Stimulated activated CD4-positive, alpha-beta T cell treated with anti-CD3 and anti-CD28 coated beads, Interleukin-4, amount 100 ng/mL, for 1 hour (primary cell): Measurements from ENCODE around the gene ITFG2.
A peak's percentile ranks its signal among the peaks of the same experiment; 100 is the strongest.

Source experiments
- DNase-seq: peaks from one replicate; pipeline ENCODE4 v3.0.0-alpha.2; 2020

Gene ITFG2

DNA sequence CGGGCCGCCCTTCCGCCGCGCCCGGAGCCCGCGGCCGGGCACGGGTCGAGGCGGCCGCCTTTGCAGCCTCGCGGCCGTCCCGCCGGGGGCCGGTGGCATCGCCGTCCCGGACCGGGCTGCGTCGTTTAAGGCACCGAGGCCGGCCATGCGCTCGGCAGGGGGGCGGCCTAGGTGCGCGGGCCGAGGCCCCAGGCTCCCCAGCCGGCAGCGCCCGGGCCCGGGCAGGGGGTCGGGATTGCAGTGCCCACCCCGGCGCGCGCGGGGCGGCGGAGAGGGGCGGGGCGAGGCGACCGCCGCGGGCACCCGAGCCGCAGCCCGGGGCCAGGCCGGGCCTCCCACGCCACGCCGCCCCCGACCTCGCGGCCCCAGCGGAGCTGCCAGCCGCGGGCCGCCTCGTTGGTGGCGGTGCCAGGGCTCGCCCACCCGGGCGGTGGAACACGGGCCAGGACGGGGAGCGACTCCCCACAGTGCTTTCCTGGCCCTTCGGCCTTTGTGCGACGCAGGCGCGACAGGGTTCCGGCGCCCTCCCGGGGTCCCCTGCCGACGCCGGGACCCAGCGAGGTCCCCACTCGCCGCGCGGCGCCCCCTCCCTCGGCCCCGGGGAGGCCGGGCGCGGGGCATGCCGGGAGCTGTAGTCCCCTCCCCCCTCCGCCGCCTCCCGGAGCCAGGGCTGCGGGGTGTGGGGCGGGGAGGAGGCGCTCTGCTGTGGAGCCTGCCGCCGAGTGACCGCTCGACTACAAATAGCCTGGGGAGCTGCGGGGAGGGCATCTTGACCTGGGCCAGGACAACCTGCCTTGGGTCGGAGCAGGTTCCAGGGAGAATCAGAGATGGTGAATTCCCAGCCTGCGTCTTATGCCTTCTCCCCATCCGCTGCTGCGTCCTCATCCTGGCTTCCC lies 16.9 kb upstream of the ITFG2 start:
- DNase-seq: peak; percentile 79

DNA sequence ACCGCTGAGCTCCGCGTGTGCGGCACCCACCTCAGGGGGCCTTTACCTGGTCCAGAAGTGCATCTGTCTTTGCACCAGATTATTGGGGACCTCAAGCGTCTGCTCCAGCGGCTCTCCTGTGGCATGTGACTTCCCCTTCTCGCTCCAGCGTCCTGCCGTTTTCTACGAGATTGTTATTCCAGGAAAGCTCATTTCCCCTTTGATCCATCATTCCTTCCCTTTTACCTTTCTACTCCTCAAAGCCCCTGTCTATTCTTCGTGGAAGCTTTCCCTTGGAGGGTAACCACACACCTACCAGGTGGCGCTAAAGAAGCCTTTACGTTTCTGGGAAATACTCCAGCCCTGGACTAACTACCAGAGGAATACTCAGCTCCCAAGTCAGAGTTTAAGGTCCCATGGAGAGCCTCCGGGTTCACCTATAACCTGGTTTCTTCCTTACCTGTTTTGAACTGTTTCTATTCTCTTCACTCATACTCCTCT lies 16.2 kb upstream of the ITFG2 start:
- no peak for DNase-seq

- no peak for DNase-seq
Observed at GRCh38 chr12:2797721-2798418, 14.6 kb upstream of the ITFG2 start.

- DNase-seq: no peak
Observed at GRCh38 chr12:2800046-2800570, 12.4 kb upstream of the ITFG2 start.

GRCh38 chr12:2801044-2801783 lies 11.3 kb upstream of the ITFG2 start:
- no peak for DNase-seq

DNA sequence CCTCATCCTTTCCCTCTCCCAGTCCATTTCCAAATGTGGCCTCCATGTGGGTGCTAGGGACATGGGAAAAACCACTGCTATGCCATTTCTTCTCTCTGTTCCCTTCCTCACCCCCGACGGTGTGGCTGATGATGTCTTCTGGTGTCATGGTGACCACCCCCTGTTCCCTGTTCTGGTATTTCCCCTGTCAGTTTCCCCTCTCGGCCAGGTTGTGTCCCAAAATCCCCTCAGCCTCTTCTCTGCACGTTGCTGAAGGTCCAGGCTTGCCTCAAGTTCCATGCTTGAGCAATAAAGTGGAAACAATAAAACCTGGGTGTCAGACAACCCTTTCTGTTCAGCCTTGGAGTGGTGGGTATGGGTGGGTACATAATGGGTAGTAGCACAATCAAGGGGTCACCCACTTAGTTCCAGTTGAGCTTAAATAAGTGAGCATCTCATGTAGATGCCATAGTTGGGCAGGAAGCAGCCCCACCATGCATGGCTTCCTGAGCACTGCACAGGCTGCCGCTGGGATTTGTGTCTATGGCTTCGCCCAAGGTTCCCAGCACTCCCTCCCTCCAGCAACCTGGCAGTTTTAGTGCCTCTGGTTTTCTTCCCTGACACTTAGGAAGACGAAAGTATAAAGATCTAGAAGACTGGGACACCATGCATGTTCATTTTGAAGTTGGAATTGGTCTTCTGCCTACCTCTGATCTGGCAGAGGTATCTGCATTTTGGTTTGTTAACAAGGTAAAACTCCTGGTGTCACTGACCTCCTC lies 8.7 kb upstream of the ITFG2 start:
- DNase-seq: no peak

GRCh38 chr12:2804393-2805142 lies 7.9 kb upstream of the ITFG2 start:
- DNase-seq: no peak

- no peak for DNase-seq
Observed at GRCh38 chr12:2805143-2805520, 7.3 kb upstream of the ITFG2 start.

DNA sequence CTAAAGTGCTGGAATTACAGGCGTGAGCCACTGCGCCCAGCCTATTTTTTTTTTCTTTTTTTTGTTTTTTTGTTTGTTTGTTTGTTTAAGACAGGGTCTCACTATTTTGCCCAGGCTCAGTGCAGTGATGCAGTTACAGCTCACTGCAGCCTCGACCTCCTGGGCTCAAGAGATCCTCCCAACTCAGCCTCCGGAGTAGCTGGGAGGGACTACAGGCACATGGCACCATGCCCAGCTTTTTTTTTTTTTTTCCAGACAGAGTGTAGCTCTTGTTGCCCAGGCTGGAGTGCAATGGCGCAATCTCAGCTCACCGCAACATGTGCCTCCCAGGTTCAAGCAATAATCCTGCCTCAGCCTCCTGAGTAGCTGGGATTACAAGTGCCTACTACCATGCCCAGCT lies 5.8 kb upstream of the ITFG2 start:
- DNase-seq: no peak

GRCh38 chr12:2811801-2812200 lies 667 bp upstream of the ITFG2 start:
- DNase-seq: no peak

GRCh38 chr12:2813214-2814185 lies 1.0 kb downstream of the ITFG2 start:
- DNase-seq: peak; percentile 41

DNA sequence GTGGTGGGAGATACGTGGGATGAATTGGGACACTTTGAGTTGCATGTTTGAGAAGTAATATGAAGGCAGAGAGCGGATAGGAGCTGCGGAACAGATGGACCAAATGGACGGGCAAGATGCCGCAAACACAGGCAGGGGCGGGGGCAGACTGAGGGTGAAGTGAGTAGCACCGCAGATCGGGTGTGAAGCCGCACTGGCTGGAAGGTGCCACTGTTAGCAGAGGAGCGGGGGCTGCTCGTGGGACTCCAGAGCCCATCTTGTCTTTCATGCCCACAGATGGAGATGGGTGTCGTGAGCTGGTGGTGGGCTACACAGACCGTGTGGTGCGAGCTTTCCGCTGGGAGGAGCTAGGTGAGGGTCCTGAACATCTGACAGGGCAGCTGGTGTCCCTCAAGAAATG lies 7.3 kb downstream of the ITFG2 start:
- DNase-seq: no peak

GRCh38 chr12:2820432-2820831 lies 8.0 kb downstream of the ITFG2 start:
- DNase-seq: no peak

- no peak for DNase-seq
Observed at GRCh38 chr12:2823483-2823882, 11.0 kb downstream of the ITFG2 start.

DNA sequence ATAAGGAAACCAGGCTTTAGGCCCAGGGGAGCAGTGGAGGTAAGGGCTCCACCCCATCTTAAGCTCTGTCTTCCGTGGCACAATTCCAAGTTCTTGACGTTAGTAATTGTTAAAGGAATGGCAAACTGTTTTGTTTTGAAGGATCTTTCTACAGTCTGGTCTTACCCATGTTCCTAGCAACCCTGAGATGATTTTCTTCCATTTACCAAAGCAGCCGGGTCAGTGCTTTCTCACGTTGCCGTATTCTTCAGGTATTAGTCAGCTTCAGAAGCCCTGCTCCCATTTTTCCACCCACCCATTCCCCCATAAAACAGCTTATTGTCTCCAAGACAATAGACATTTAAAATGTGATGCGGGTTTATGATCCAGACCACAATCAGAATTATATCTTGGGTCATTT lies 12.1 kb downstream of the ITFG2 start:
- DNase-seq: no peak

GRCh38 chr12:2825132-2825531 lies 12.7 kb downstream of the ITFG2 start:
- DNase-seq: no peak

DNA sequence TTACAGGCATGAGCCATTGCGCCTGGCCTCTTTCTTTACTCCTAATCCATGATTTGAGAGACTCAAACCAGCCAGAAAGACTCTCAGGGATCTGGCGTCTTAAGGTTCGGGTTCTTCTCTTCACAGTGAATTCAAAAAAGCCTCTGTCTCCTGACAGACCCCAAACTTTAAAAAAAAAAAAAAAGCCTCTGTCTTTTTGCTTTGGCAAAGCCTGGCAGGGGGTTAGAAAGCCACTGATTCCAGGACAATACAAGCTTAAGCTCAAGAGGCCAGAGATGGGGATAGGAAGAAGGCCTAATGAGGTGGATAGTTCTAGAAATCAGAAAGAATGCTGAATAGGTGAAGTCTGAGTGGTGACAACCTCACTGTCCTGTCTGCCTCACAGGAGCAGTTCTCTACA lies 13.6 kb downstream of the ITFG2 start:
- no peak for DNase-seq

DNA sequence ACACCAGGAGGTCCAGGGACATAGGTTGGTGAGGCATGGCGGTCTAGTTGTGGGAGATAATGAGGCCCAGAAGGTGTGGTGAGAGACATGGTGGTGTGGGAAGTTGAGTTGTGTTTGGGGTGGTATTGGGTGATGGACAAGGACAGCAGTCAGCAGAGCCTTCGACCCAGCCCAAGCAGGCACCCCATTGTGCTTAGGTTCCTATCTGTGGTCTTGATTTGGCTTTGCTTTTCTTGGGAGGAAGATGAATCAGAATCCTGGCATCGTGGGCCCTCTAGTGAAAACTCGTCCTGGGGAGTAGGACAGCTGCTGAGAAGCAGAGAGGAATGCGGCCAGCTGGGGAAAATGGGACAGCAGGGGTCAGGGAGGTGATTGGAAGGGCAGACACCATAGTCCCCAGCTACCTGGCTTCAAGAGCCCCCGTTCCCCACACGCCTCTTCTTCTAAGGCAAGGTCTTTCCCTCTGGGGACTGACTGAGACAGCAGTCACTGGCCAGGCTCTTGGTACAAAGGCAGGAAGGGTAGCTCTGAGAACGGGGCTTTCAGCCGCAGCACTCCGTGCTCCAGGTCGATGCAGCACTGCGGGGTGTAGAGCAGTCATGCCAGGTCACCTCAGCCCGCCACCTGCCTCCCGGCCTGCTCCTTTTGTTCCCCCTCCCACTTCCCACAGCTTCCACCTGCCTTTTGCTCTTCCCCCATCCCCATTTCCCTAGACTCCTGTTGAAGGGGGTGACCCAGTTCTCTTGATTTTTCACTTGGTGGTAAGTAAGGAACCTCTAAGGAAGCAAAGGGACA lies 14.4 kb downstream of the ITFG2 start:
- no peak for DNase-seq

GRCh38 chr12:2829275-2829674 lies 16.8 kb downstream of the ITFG2 start:
- DNase-seq: no peak
